ENCODE measurements around the gene SPINT2.

DNA sequence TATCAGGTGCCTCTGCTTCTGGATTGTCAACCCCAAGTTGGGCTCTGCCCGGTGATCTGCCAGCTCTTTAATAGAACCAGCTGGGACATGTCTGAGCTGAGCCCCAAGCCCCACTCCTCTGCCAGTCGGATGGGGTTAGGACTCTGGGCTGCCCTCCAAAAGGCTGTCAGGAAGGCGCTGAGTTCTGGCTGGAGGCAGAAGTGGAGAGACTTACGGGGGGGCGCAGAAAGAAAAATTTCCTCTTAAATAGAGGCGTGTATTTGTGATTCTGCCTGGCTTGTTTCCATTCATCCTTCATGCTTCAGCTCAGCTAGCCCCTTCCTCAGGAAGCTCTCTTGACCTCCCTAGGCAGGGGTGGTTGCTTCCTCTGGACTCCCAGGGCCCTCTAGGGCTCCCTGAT is 54.3 kb downstream of the SPINT2 start:
- TF ChIP-seq, protein P1, sequence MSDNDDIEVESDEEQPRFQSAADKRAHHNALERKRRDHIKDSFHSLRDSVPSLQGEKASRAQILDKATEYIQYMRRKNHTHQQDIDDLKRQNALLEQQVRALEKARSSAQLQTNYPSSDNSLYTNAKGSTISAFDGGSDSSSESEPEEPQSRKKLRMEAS (IDR thresholded peaks at IDR 0.05): no peak
- TF ChIP-seq, protein P2, sequence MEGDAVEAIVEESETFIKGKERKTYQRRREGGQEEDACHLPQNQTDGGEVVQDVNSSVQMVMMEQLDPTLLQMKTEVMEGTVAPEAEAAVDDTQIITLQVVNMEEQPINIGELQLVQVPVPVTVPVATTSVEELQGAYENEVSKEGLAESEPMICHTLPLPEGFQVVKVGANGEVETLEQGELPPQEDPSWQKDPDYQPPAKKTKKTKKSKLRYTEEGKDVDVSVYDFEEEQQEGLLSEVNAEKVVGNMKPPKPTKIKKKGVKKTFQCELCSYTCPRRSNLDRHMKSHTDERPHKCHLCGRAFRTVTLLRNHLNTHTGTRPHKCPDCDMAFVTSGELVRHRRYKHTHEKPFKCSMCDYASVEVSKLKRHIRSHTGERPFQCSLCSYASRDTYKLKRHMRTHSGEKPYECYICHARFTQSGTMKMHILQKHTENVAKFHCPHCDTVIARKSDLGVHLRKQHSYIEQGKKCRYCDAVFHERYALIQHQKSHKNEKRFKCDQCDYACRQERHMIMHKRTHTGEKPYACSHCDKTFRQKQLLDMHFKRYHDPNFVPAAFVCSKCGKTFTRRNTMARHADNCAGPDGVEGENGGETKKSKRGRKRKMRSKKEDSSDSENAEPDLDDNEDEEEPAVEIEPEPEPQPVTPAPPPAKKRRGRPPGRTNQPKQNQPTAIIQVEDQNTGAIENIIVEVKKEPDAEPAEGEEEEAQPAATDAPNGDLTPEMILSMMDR (IDR thresholded peaks at IDR 0.05; ENCODE audit: low read depth, low read length, missing input control): no peak
- TF ChIP-seq, protein P3, sequence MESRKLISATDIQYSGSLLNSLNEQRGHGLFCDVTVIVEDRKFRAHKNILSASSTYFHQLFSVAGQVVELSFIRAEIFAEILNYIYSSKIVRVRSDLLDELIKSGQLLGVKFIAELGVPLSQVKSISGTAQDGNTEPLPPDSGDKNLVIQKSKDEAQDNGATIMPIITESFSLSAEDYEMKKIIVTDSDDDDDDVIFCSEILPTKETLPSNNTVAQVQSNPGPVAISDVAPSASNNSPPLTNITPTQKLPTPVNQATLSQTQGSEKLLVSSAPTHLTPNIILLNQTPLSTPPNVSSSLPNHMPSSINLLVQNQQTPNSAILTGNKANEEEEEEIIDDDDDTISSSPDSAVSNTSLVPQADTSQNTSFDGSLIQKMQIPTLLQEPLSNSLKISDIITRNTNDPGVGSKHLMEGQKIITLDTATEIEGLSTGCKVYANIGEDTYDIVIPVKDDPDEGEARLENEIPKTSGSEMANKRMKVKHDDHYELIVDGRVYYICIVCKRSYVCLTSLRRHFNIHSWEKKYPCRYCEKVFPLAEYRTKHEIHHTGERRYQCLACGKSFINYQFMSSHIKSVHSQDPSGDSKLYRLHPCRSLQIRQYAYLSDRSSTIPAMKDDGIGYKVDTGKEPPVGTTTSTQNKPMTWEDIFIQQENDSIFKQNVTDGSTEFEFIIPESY (IDR thresholded peaks at IDR 0.05): no peak
- TF ChIP-seq FOXA1 (IDR thresholded peaks at IDR 0.05) (no peak), YY1 (IDR thresholded peaks at IDR 0.05) (no peak), GABPA (IDR thresholded peaks at IDR 0.05 in 1 of 2, conservative IDR thresholded peaks at IDR 0.05 in 1 of 2) (no peak), TAF1 (conservative IDR thresholded peaks at IDR 0.05) (no peak), RAD21 (IDR thresholded peaks at IDR 0.05) (no peak), SP1 (IDR thresholded peaks at IDR 0.05) (no peak)
- TF ChIP-seq, protein P4, sequence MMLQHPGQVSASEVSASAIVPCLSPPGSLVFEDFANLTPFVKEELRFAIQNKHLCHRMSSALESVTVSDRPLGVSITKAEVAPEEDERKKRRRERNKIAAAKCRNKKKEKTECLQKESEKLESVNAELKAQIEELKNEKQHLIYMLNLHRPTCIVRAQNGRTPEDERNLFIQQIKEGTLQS (IDR thresholded peaks at IDR 0.05): no peak
- TF ChIP-seq, protein P5, sequence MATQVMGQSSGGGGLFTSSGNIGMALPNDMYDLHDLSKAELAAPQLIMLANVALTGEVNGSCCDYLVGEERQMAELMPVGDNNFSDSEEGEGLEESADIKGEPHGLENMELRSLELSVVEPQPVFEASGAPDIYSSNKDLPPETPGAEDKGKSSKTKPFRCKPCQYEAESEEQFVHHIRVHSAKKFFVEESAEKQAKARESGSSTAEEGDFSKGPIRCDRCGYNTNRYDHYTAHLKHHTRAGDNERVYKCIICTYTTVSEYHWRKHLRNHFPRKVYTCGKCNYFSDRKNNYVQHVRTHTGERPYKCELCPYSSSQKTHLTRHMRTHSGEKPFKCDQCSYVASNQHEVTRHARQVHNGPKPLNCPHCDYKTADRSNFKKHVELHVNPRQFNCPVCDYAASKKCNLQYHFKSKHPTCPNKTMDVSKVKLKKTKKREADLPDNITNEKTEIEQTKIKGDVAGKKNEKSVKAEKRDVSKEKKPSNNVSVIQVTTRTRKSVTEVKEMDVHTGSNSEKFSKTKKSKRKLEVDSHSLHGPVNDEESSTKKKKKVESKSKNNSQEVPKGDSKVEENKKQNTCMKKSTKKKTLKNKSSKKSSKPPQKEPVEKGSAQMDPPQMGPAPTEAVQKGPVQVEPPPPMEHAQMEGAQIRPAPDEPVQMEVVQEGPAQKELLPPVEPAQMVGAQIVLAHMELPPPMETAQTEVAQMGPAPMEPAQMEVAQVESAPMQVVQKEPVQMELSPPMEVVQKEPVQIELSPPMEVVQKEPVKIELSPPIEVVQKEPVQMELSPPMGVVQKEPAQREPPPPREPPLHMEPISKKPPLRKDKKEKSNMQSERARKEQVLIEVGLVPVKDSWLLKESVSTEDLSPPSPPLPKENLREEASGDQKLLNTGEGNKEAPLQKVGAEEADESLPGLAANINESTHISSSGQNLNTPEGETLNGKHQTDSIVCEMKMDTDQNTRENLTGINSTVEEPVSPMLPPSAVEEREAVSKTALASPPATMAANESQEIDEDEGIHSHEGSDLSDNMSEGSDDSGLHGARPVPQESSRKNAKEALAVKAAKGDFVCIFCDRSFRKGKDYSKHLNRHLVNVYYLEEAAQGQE (IDR thresholded peaks at IDR 0.05): no peak
